Uterus (tissue), 2 donors: ENCODE data around the gene TRIP6.

Experiments used
- POLR2A ChIP-seq, 2 donors: fragments of 450-650 bp; IDR thresholded peaks; one replicate each; pipeline ENCODE4 v1.6.1; 2016; ENCODE audit warnings: antibody characterized with exemption in 2 of 2, mild to moderate bottlenecking in 1 of 2, moderate library complexity in 1 of 2
- TF ChIP-seq, protein P1 (sequence below), 4 experiments: fragments of 200-600 bp in 2 of 4; fragments of 450-650 bp in 2 of 4; sonication (generic) in 2 of 4; IDR thresholded peaks; one replicate each; pipeline ENCODE4 v1.5.1; 2016 to 2019; ENCODE audit warnings: antibody characterized with exemption in 4 of 4, mild to moderate bottlenecking in 2 of 4, moderate library complexity in 1 of 4

DNA sequence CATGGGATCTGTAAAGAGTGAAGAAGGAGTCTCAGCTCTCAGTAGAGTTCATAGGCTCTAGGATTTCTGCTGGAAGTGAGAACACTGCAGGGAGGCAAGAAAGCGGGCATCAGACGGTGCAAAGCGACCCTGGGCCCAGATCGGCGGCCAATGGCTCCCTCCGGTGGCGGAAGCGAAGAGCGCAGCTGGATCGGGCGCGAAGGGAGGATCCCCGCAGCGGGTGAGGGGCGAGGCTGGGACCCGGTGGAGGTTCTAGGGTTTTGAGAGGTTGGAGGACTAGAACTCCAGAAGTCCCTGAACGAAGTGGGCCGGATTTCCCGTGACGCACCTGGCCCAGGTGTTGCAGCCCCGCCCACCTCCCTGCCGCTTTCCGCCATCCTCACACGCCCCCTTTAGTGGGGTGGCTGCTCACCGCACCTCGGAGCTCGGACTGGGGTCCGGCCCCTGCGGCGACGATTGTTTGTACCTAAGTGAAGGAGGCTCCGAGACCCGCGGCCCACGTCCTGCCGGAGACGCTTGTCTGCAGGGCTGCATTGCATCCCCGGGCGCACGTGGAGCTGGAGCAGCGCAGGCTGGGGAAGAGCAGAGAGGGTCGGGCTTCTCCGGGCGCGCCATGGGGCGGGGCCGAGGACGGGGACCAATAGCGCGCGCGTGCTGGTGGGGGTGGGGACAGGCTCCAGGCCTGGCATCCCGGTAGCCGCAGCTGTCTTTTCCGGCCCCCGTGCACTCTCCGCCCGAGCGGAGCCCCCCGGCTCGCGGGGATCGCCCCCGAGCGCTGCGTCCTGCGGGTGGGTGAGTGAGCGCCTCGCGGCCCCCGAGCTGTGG, 14.9 kb upstream of the TRIP6 start, which contains the start of gene SLC12A9:
- TF ChIP-seq, protein P1, sequence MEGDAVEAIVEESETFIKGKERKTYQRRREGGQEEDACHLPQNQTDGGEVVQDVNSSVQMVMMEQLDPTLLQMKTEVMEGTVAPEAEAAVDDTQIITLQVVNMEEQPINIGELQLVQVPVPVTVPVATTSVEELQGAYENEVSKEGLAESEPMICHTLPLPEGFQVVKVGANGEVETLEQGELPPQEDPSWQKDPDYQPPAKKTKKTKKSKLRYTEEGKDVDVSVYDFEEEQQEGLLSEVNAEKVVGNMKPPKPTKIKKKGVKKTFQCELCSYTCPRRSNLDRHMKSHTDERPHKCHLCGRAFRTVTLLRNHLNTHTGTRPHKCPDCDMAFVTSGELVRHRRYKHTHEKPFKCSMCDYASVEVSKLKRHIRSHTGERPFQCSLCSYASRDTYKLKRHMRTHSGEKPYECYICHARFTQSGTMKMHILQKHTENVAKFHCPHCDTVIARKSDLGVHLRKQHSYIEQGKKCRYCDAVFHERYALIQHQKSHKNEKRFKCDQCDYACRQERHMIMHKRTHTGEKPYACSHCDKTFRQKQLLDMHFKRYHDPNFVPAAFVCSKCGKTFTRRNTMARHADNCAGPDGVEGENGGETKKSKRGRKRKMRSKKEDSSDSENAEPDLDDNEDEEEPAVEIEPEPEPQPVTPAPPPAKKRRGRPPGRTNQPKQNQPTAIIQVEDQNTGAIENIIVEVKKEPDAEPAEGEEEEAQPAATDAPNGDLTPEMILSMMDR (IDR thresholded peaks at IDR 0.05), result peak; percentile 90 to 97 (median 96)
- peak; percentile 29 to 38 for TF ChIP-seq POLR2A (IDR thresholded peaks at IDR 0.05)
